Mesenchymal stem cell (in vitro differentiated cells and primary cell): ENCODE data around the gene MYO15B.

Experiments used
- DNase-seq: peaks from one replicate; pipeline ENCODE4 v3.0.0-alpha.2; 2013
- H2AFZ ChIP-seq: one replicate; pipeline ENCODE4 v1.6.1; 2013; ENCODE audit warnings: low read depth, mild to moderate bottlenecking, control low read depth, inconsistent platforms, low read length, moderate library complexity
- H2AK5ac ChIP-seq: 2 replicates; pipeline ENCODE4 v1.6.1; 2013; ENCODE audit warnings: low read length, moderate library complexity, mild to moderate bottlenecking, inconsistent platforms; ENCODE audit not compliant: severe bottlenecking
- H2BK120ac ChIP-seq: one replicate; pipeline ENCODE4 v1.6.1; 2013; ENCODE audit warnings: low read depth, mild to moderate bottlenecking, inconsistent platforms, low read length, moderate library complexity
- H2BK12ac ChIP-seq, 2 experiments: one replicate each; pipeline ENCODE4 v1.6.1; 2013; ENCODE audit warnings: inconsistent platforms in 2 of 2, low read length in 2 of 2, mild to moderate bottlenecking in 2 of 2, moderate library complexity in 2 of 2, control low read depth in 1 of 2
- H2BK15ac ChIP-seq: one replicate; pipeline ENCODE4 v1.6.1; 2013; ENCODE audit warnings: mild to moderate bottlenecking, low read depth, inconsistent platforms; ENCODE audit not compliant: poor library complexity, severe bottlenecking
- H2BK5ac ChIP-seq: 2 replicates; pipeline ENCODE4 v1.6.1; 2013; ENCODE audit warnings: low read depth, mild to moderate bottlenecking, low read length, control low read depth, inconsistent platforms; ENCODE audit not compliant: poor library complexity, severe bottlenecking
- H3K14ac ChIP-seq, 2 experiments: one replicate each; pipeline ENCODE4 v1.6.1; 2013; ENCODE audit warnings: inconsistent platforms in 2 of 2, low read length in 2 of 2, control low read depth in 1 of 2, mild to moderate bottlenecking in 1 of 2, moderate library complexity in 1 of 2
- H3K18ac ChIP-seq, 2 experiments: one replicate each; pipeline ENCODE4 v1.6.1; 2013; ENCODE audit warnings: inconsistent platforms in 2 of 2, low read length in 2 of 2, control low read depth in 1 of 2, low read depth in 1 of 2, mild to moderate bottlenecking in 1 of 2
- H3K23ac ChIP-seq, 2 experiments: one replicate each; pipeline ENCODE4 v1.6.1; 2013; ENCODE audit warnings: inconsistent platforms in 2 of 2, low read length in 2 of 2, mild to moderate bottlenecking in 2 of 2, moderate library complexity in 2 of 2, control low read depth in 1 of 2
- H3K27ac ChIP-seq: 2 replicates; pipeline ENCODE4 v1.5.1; 2013; ENCODE audit warnings: mild to moderate bottlenecking, moderate library complexity, low read length, control low read depth, inconsistent platforms; ENCODE audit not compliant: poor library complexity, severe bottlenecking
- H3K27me3 ChIP-seq, 2 experiments: 2 replicates each; pipeline versions ENCODE4 v1.6.1 to v1.7.0; 2013; ENCODE audit warnings: low read length in 2 of 2, mild to moderate bottlenecking in 2 of 2, moderate library complexity in 2 of 2, control low read depth in 1 of 2, inconsistent platforms in 1 of 2; ENCODE audit not compliant: control insufficient read depth in 1 of 2, insufficient read depth in 1 of 2
- H3K36me3 ChIP-seq, 2 experiments: 2 replicates each; pipeline versions ENCODE4 v1.6.1 to v1.7.0; 2013; ENCODE audit warnings: low read length in 2 of 2, control low read depth in 1 of 2, inconsistent platforms in 1 of 2, low read depth in 1 of 2, mild to moderate bottlenecking in 1 of 2; ENCODE audit not compliant: insufficient read depth in 2 of 2, control insufficient read depth in 1 of 2
- H3K4ac ChIP-seq, 2 experiments: one replicate each; pipeline ENCODE4 v1.6.1; 2013; ENCODE audit warnings: inconsistent platforms in 2 of 2, low read length in 2 of 2, mild to moderate bottlenecking in 2 of 2, moderate library complexity in 2 of 2, control low read depth in 1 of 2, low read depth in 1 of 2
- H3K4me1 ChIP-seq: 2 replicates; pipeline ENCODE4 v1.6.1; 2013; ENCODE audit warnings: low read depth, low read length, control low read depth; ENCODE audit not compliant: control insufficient read depth, insufficient read depth
- H3K4me2 ChIP-seq: 2 replicates; pipeline ENCODE4 v1.6.1; 2013; ENCODE audit warnings: low read length, mild to moderate bottlenecking, inconsistent platforms; ENCODE audit not compliant: poor library complexity, severe bottlenecking
- H3K4me3 ChIP-seq, 2 experiments: 2 replicates each; pipeline versions ENCODE4 v1.5.1 to v1.7.0; 2013; ENCODE audit warnings: low read length in 2 of 2, mild to moderate bottlenecking in 2 of 2, control low read depth in 1 of 2, low read depth in 1 of 2; ENCODE audit not compliant: insufficient read depth in 1 of 2
- H3K79me1 ChIP-seq: replicated peaks from 2 replicates; pipeline ENCODE4 v1.6.1; 2013; ENCODE audit warnings: mild to moderate bottlenecking, control low read depth, low read length, inconsistent platforms; ENCODE audit not compliant: poor library complexity, severe bottlenecking
- H3K9ac ChIP-seq: 2 replicates; pipeline ENCODE4 v1.7.0; 2013; ENCODE audit warnings: mild to moderate bottlenecking, low read length, moderate library complexity
- H3K9me3 ChIP-seq: 2 replicates; pipeline ENCODE4 v1.7.0; 2013; ENCODE audit warnings: mild to moderate bottlenecking, low read length; ENCODE audit not compliant: control insufficient read depth
- H4K8ac ChIP-seq: one replicate; pipeline ENCODE4 v1.6.1; 2013; ENCODE audit warnings: inconsistent platforms, mild to moderate bottlenecking, low read length, moderate library complexity
- H4K91ac ChIP-seq: one replicate; pipeline ENCODE4 v1.6.1; 2013; ENCODE audit warnings: mild to moderate bottlenecking, low read length, inconsistent platforms
- WGBS: methylation state at CpG from one replicate; pipeline ENCODE4 v1.1.7; 2013; ENCODE audit warnings: mixed read lengths; 5-methylcytosine and 5-hydroxymethylcytosine counted together

Gene MYO15B

GRCh38 chr17:75604034-75604695 lies 16.6 kb downstream of the MYO15B start:
- peaks cover 0 to 7% of the 10 kb centered on the region in 2 experiments for H3K27me3 ChIP-seq
- no peak overlapping the region for H3K4me3 ChIP-seq
- no peak overlapping the region for H4K91ac ChIP-seq
- H3K23ac ChIP-seq: no peak overlapping the region
- no peak overlapping the region for H2AK5ac ChIP-seq
- H3K4me2 ChIP-seq: no peak overlapping the region
- no peak overlapping the region for H2AFZ ChIP-seq
- H3K4ac ChIP-seq: no peak overlapping the region
- peaks cover 16% of the 10 kb centered on the region for H3K4me1 ChIP-seq
- no peak overlapping the region for H2BK12ac ChIP-seq
- H3K27ac ChIP-seq: no peak overlapping the region
- no peak overlapping the region for H3K14ac ChIP-seq
- no peaks in the 10 kb centered on the region for H3K9me3 ChIP-seq
- H4K8ac ChIP-seq: no peak overlapping the region
- no peaks in the 10 kb centered on the region for H3K36me3 ChIP-seq
- no peak for DNase-seq
- H3K18ac ChIP-seq: no peak overlapping the region
- no peak overlapping the region for H2BK15ac ChIP-seq
- H3K79me1 ChIP-seq: no peaks in the 10 kb centered on the region
- H2BK120ac ChIP-seq: no peak overlapping the region
- 87% methylated on average over 10 of the region's 12 CpGs for WGBS
- H3K9ac ChIP-seq: no peak overlapping the region
- no peak overlapping the region for H2BK5ac ChIP-seq

GRCh38 chr17:75605790-75606189 lies 18.2 kb downstream of the MYO15B start:
- Histone ChIP-seq H3K4me1 (peaks cover 15% of the 10 kb centered on the region), H3K14ac (no peak overlapping the region), H4K91ac (no peak overlapping the region), H3K27ac (no peak overlapping the region), H3K23ac (no peak overlapping the region), H2BK5ac (no peak overlapping the region), H3K27me3 (peaks cover 0 to 7% of the 10 kb centered on the region in 2 experiments), H2AFZ (no peak overlapping the region), H3K4me2 (no peak overlapping the region), H3K4me3 (no peak overlapping the region), H2BK12ac (no peak overlapping the region), H3K79me1 (no peaks in the 10 kb centered on the region), H2AK5ac (no peak overlapping the region), H3K18ac (no peak overlapping the region), H4K8ac (no peak overlapping the region), H3K9me3 (no peaks in the 10 kb centered on the region), H3K4ac (no peak overlapping the region), H3K9ac (no peak overlapping the region), H3K36me3 (no peaks in the 10 kb centered on the region), H2BK15ac (no peak overlapping the region), H2BK120ac (no peak overlapping the region)
- DNase-seq: no peak
- WGBS: 87% methylated on average over 16 of the region's 16 CpGs

- H3K36me3 ChIP-seq: no peaks in the 10 kb centered on the region
- no peak overlapping the region for H3K4me2 ChIP-seq
- WGBS: 92% methylated on average over 4 of the region's 5 CpGs
- no peak overlapping the region for H3K27ac ChIP-seq
- no peak overlapping the region for H3K9ac ChIP-seq
- H3K4me3 ChIP-seq: no peak overlapping the region
- no peak overlapping the region for H2BK5ac ChIP-seq
- H3K27me3 ChIP-seq: no peaks in the 10 kb centered on the region
- no peak overlapping the region for H4K91ac ChIP-seq
- no peak overlapping the region for H3K14ac ChIP-seq
- no peak overlapping the region for H2BK15ac ChIP-seq
- no peak overlapping the region for H4K8ac ChIP-seq
- H3K4ac ChIP-seq: no peak overlapping the region
- no peaks in the 10 kb centered on the region for H3K79me1 ChIP-seq
- no peak overlapping the region for H3K18ac ChIP-seq
- H2BK12ac ChIP-seq: no peak overlapping the region
- H3K4me1 ChIP-seq: peaks cover 11% of the 10 kb centered on the region
- H3K9me3 ChIP-seq: no peaks in the 10 kb centered on the region
- no peak overlapping the region for H3K23ac ChIP-seq
- H2AFZ ChIP-seq: no peak overlapping the region
- no peak overlapping the region for H2AK5ac ChIP-seq
- H2BK120ac ChIP-seq: no peak overlapping the region
- no peak for DNase-seq
Measured at GRCh38 chr17:75607086-75607485, 19.5 kb downstream of the MYO15B start.

GRCh38 chr17:75610103-75610984 lies 22.7 kb downstream of the MYO15B start:
- H3K27ac ChIP-seq: no peak overlapping the region
- H3K4me1 ChIP-seq: no peaks in the 10 kb centered on the region
- no peak overlapping the region for H3K18ac ChIP-seq
- H3K36me3 ChIP-seq: peaks cover 0 to 6% of the 10 kb centered on the region in 2 experiments
- no peak overlapping the region for H4K91ac ChIP-seq
- no peak overlapping the region for H3K4me3 ChIP-seq
- DNase-seq: no peak
- no peak overlapping the region for H2BK120ac ChIP-seq
- H4K8ac ChIP-seq: no peak overlapping the region
- H3K4ac ChIP-seq: no peak overlapping the region
- H2AFZ ChIP-seq: no peak overlapping the region
- H2BK12ac ChIP-seq: no peak overlapping the region
- H3K14ac ChIP-seq: no peak overlapping the region
- H3K9me3 ChIP-seq: no peaks in the 10 kb centered on the region
- no peak overlapping the region for H2BK15ac ChIP-seq
- no peak overlapping the region for H3K9ac ChIP-seq
- no peak overlapping the region for H3K4me2 ChIP-seq
- no peak overlapping the region for H3K23ac ChIP-seq
- no peak overlapping the region for H2BK5ac ChIP-seq
- 88% methylated on average over 25 of the region's 25 CpGs for WGBS
- H2AK5ac ChIP-seq: no peak overlapping the region
- H3K79me1 ChIP-seq: no peaks in the 10 kb centered on the region
- no peaks in the 10 kb centered on the region for H3K27me3 ChIP-seq
